Activated gamma-delta T cell treated with Interleukin-2 at 50 U/mL for 16 hours (primary cell): Measurements from ENCODE around the gene SSTR3.

Experiments
- DNase-seq: peaks from one replicate; pipeline ENCODE4 v3.0.0-alpha.2; 2020

Gene SSTR3

GRCh38 chr22:37193629-37194191, 18.6 kb downstream of the SSTR3 start:
- DNase-seq = peak; percentile 35

GRCh38 chr22:37192741-37193140, 19.5 kb downstream of the SSTR3 start:
- DNase-seq = no peak

GRCh38 chr22:37192204-37192603, 20.1 kb downstream of the SSTR3 start:
- no peak for DNase-seq

GRCh38 chr22:37190262-37190780, 22.0 kb downstream of the SSTR3 start:
- DNase-seq = no peak

GRCh38 chr22:37188901-37189466, 23.3 kb downstream of the SSTR3 start:
- no peak for DNase-seq

- no peak for DNase-seq
Observed at GRCh38 chr22:37187891-37188761, 24.2 kb downstream of the SSTR3 start, which contains the start of gene C1QTNF6. Gene C1QTNF6 (minus strand): TSS chr22:37188247. CDS start chr22:37188213, 34 bp downstream.

- DNase-seq = no peak
Observed at GRCh38 chr22:37187552-37187890, 24.8 kb downstream of the SSTR3 start.

GRCh38 chr22:37186997-37187522, 25.2 kb downstream of the SSTR3 start:
- DNase-seq = no peak

GRCh38 chr22:37186228-37186996, 25.9 kb downstream of the SSTR3 start:
- peak; percentile 56 for DNase-seq

- no peak for DNase-seq
Observed at GRCh38 chr22:37185646-37186227, 26.5 kb downstream of the SSTR3 start.

- no peak for DNase-seq
Observed at GRCh38 chr22:37184816-37185541, 27.3 kb downstream of the SSTR3 start.

- DNase-seq = no peak
Observed at GRCh38 chr22:37184380-37184755, 27.9 kb downstream of the SSTR3 start.

GRCh38 chr22:37183432-37184379, 28.6 kb downstream of the SSTR3 start:
- DNase-seq = no peak

GRCh38 chr22:37182949-37183245, 29.4 kb downstream of the SSTR3 start:
- no peak for DNase-seq

GRCh38 chr22:37182101-37182948, 30.0 kb downstream of the SSTR3 start:
- no peak for DNase-seq

GRCh38 chr22:37181681-37182080, 30.6 kb downstream of the SSTR3 start:
- DNase-seq = no peak

- no peak for DNase-seq
Observed at GRCh38 chr22:37180531-37181231, 31.6 kb downstream of the SSTR3 start.

GRCh38 chr22:37179622-37180420, 32.5 kb downstream of the SSTR3 start:
- no peak for DNase-seq
